ENCODE results near the gene HOXA7. TPM values are rescaled to one million over a fixed set of nuclear protein-coding genes. Genes with fewer than 3 reads are reported as not detected.

HOXA7 gene
- total RNA-seq, 6 experiments from 2014 or later, result 6.2 to 8.2 (median 6.8) TPM

DNA sequence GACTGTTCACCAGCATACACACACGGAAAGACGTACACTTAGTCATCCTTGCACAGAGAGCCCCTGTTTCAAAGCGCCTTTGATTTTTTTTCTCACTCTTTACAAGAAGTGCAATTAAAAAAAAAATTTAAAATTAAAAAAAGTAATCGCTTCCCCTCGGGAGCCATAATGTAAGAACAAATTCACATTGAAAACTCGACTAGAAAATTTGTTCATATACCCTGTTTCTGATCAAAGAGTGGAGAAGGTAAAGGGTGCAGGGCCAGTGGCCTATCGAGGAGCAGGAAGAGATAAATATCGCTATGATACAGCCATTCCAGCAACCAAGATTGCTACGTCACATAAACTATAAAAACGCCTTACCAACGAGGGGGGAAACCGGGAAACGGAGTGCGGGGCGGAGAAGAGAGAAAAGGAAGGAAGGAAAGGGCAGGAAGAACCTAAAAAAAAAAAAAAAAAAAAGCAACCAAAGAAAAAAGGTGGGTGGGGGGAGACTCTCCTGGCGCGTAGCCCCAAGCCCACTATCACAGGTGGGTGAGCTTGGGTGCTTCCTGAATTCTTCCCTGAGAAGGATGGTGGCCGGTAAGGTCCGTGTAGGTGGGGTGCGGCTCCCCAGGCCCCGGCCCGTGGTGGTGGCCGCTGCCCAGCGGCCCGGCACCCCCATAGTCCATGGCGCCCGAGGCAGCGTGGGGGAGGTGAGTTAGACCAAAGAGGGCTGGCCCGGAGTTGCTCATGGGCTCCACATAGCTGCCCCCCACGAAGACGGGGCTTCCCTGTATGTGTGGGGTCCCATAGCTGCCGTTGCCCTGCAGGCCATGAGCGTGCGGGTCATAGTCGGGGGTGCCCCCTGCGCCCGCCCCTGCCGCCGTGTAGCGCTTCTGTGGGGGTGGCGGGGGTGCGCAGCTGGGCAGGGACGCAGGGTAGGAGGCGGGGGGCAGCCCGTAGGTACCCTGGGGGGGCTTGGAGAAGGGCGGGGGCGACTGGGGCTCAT is 48.8 kb downstream of the HOXA7 start:
- H3K36me3 Mint-ChIP-seq (ENCODE audit: low read depth), result peaks cover 14% of the 10 kb centered on the region
- no peak overlapping the region for H3K27ac Mint-ChIP-seq

DNA sequence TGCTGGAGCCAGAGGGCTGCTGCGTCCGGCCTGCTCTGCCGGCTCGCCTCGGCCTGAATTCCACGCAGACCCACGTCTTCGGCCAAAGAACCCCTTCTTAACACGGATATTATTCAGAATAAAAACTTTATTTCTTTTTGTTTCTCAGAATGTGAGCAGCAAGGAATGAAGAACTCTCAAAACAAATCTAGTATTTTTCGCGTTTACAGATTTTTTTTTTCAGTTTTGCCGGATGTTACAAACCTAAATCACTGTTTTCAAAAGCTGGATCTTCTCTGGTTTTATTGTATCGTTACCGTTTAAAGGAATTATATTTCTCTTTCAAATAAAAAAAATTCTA is 49.6 kb downstream of the HOXA7 start:
- Mint-ChIP-seq H3K36me3 (ENCODE audit: low read depth) (peaks cover 14% of the 10 kb centered on the region), H3K27ac (no peak overlapping the region), H3K4me1 (ENCODE audit: low read depth) (peaks cover 43% of the 10 kb centered on the region), H3K9me3 (no peaks in the 10 kb centered on the region), H3K27me3 (ENCODE audit: insufficient read depth) (peaks cover 37% of the 10 kb centered on the region), H3K4me3 (peak overlapping the region; percentile 24; the same call in 1 of the 2 replicates)
- TF ChIP-seq, protein P1, sequence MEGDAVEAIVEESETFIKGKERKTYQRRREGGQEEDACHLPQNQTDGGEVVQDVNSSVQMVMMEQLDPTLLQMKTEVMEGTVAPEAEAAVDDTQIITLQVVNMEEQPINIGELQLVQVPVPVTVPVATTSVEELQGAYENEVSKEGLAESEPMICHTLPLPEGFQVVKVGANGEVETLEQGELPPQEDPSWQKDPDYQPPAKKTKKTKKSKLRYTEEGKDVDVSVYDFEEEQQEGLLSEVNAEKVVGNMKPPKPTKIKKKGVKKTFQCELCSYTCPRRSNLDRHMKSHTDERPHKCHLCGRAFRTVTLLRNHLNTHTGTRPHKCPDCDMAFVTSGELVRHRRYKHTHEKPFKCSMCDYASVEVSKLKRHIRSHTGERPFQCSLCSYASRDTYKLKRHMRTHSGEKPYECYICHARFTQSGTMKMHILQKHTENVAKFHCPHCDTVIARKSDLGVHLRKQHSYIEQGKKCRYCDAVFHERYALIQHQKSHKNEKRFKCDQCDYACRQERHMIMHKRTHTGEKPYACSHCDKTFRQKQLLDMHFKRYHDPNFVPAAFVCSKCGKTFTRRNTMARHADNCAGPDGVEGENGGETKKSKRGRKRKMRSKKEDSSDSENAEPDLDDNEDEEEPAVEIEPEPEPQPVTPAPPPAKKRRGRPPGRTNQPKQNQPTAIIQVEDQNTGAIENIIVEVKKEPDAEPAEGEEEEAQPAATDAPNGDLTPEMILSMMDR (IDR thresholded peaks at IDR 0.05), result no peak
- no peak for DNase-seq

More for the DNA sequence above, 48.8 kb downstream of the HOXA7 start:
- TF ChIP-seq, protein P1 (IDR thresholded peaks at IDR 0.05), result no peak
- Mint-ChIP-seq H3K27me3 (ENCODE audit: insufficient read depth) (peaks cover 31% of the 10 kb centered on the region), H3K4me1 (ENCODE audit: low read depth) (peaks cover 42% of the 10 kb centered on the region), H3K4me3 (no peak overlapping the region), H3K9me3 (no peaks in the 10 kb centered on the region)
- no peak for DNase-seq

DNA sequence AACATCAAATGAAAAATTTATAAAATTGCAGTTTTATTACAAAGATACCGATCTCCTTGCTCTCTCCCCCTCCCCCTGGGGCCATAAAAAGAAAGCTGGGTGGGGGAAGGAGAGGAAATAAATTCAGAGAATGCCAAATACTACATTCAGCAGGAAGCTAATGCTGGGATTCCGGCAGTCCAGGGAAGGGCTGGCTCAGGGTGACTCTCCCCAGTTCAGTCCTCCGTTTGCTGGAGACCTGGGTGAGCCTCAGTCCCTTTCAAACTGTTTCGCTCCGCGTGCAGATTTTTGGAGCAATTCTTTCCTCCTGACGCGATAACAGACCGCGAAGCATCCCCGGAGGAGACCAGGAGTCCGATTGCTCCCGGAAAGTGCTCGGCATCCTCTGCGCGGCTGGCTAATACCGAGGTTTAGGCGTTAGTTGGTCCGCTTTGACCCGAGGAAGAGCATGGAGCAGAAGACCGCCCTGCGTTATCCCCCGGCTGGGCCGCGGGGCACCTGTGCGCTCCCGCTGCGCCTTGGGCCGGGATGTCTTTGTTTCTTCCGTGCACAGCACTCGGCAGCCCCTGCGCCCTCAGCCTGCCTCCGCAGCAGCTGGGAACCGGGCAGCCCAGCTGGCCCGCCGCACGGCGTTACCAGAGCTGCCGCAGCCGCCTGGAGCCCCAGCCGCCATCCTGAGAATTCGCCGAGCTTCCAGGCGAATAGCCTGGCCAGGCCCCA is 50.1 kb downstream of the HOXA7 start:
- no peak for DNase-seq
- TF ChIP-seq, protein P1 (IDR thresholded peaks at IDR 0.05), result no peak
- Mint-ChIP-seq H3K4me1 (ENCODE audit: low read depth) (peaks cover 38% of the 10 kb centered on the region), H3K4me3 (peak overlapping the region; percentile 43; the same call in 1 of the 2 replicates), H3K9me3 (no peaks in the 10 kb centered on the region), H3K27ac (no peak overlapping the region), H3K27me3 (ENCODE audit: insufficient read depth) (peaks cover 42% of the 10 kb centered on the region), H3K36me3 (ENCODE audit: low read depth) (peaks cover 19% of the 10 kb centered on the region)

DNA sequence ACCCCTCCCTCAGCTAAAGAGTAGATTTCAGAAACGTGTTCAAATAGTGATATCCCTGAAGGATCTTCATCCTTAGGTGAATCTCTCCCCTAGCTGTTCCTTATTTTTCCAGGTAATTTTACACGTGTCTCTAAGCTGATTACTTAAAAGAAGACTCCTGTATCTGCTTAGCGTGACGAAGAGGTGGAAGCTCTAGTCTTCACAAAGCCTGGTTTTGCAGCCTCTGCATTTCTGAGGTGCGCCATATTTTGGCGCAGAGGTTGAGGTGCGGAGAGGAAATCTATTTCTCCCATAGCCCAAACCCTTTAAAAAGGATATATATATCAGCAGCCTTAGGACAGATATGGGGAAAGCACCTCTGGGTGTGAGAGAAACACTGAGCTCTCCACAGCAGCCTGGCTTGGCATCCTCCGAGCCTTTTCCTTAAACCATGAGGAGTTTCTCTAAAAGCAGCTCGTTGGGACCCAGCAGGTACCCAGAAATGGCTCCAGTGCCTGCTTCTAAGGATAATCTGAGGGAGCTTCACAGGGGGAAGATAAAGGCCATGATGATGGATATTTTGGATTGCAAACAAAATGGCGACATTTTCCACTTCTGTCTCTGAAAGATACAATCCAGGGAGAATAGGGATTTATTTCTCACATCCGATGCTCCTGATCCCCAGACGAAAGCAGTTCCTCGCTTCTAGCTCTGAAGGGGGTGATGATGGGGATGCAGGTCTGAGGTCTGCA is 51.0 kb downstream of the HOXA7 start:
- Mint-ChIP-seq H3K36me3 (ENCODE audit: low read depth) (peaks cover 27% of the 10 kb centered on the region), H3K27ac (no peak overlapping the region), H3K4me3 (no peak overlapping the region), H3K4me1 (ENCODE audit: low read depth) (peaks cover 29% of the 10 kb centered on the region), H3K9me3 (no peaks in the 10 kb centered on the region), H3K27me3 (ENCODE audit: insufficient read depth) (peaks cover 44% of the 10 kb centered on the region)
- no peak for DNase-seq
- TF ChIP-seq, protein P1 (IDR thresholded peaks at IDR 0.05), result no peak

DNA sequence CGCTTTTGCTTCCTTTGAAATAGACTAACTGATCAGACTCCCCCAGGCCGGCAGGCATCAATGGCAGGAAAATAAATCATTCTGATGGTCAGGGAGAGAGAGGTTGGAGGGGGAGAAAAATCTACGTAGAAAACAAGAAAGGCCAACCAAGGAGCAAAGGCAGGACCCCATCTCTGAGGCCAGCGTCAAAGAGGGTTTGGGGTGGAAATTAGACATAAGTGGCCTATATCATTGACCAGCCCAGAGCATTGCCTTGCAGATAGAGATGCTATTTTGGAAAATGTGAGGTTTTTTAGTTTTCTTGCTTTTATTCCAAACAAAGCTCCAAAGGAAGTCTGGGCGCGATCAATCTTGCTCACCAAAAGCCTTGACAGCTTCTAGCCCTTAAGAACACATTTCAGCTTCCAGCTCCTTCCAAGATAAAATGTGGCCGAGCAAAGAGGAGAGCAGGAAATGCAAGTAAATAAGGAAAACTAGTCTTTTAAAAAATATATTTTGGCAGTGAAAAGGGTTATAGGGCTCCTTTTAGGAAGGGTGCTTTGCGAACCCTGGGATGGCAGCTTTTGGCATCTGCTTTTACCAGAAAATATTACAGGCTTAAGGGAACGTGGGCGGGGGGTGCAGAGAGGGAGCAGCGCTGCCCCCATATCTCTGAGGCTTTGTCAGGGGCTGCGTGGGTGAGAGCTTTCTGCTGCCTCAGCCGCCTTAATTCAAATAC is 52.0 kb downstream of the HOXA7 start:
- Mint-ChIP-seq H3K4me1 (ENCODE audit: low read depth) (peaks cover 29% of the 10 kb centered on the region), H3K27me3 (ENCODE audit: insufficient read depth) (peaks cover 44% of the 10 kb centered on the region), H3K36me3 (ENCODE audit: low read depth) (peaks cover 37% of the 10 kb centered on the region), H3K9me3 (no peaks in the 10 kb centered on the region), H3K4me3 (no peak overlapping the region), H3K27ac (no peak overlapping the region)
- TF ChIP-seq, protein P1 (IDR thresholded peaks at IDR 0.05), result no peak
- DNase-seq, result no peak

Data from HFFc6 (cell line).